Frontal cortex (tissue), 4 donors: ENCODE data around the gene NEURL1. TPM values are rescaled to one million over a fixed set of nuclear protein-coding genes. Genes with fewer than 3 reads are reported as not detected.
A peak's percentile ranks its signal among the peaks of the same experiment; 100 is the strongest.
"Not testable (repeated sequence)": the region's sequence is repeated elsewhere in the genome, so short reads cannot be mapped to it uniquely, and the experiment has no call there.

Experiments
- DNase-seq, 2 donors: peaks; one replicate each; pipeline ENCODE4 v3.0.0; 2012; ENCODE audit warnings: low spot score in 2 of 2
- FAIRE-seq: peaks from 2 replicates; lab custom pipeline; 2012; peaks lifted over from hg19 to GRCh38; lab: Jason Lieb, UNC
- total RNA-seq: library from RNA; depleted of rRNA; stranded (reverse); fragments of >200 nt; gene quantifications from one replicate; pipeline ENCODE4 v1.2.3, GENCODE V29; 2014
- donor health status: control.
- donor health status: control.
- donor health status: control.

The NEURL1 gene
- total RNA-seq, 1 donor from 2014 or later, result 25.7 TPM

GRCh38 chr10:103597003-103597402, 103.5 kb downstream of the NEURL1 start:
- DNase-seq (no peak), FAIRE-seq (no peak)

- DNase-seq (peak; percentile 83 to 88), FAIRE-seq (no peak)
Observed at GRCh38 chr10:103598654-103599115, 105.2 kb downstream of the NEURL1 start.

- peak in 1 of 2 donors; percentile 53 for DNase-seq
- FAIRE-seq, result no peak
Observed at GRCh38 chr10:103599211-103599610, 105.7 kb downstream of the NEURL1 start.

GRCh38 chr10:103599907-103600306, 106.4 kb downstream of the NEURL1 start:
- FAIRE-seq, result no peak

GRCh38 chr10:103600325-103600724, 106.8 kb downstream of the NEURL1 start:
- DNase-seq (no peak), FAIRE-seq (no peak)

More at GRCh38 chr10:103599907-103600306, 106.4 kb downstream of the NEURL1 start:
- no peak for DNase-seq

GRCh38 chr10:103600956-103601569, 107.6 kb downstream of the NEURL1 start:
- no peak for DNase-seq
- FAIRE-seq, result no peak

- no peak for DNase-seq
Observed at GRCh38 chr10:103602028-103602851, 108.7 kb downstream of the NEURL1 start.

GRCh38 chr10:103602852-103603155, 109.3 kb downstream of the NEURL1 start:
- FAIRE-seq (no peak), DNase-seq (no peak)

More at GRCh38 chr10:103602028-103602851, 108.7 kb downstream of the NEURL1 start:
- FAIRE-seq, result no peak

- no peak for DNase-seq
- FAIRE-seq, result no peak
Observed at GRCh38 chr10:103603382-103603781, 109.9 kb downstream of the NEURL1 start.

- FAIRE-seq (no peak), DNase-seq (peak; percentile 71 to 77)
Observed at GRCh38 chr10:103605359-103606096, 112.0 kb downstream of the NEURL1 start.

- not testable (repeated sequence) for FAIRE-seq
Observed at GRCh38 chr10:103606097-103606438, 112.6 kb downstream of the NEURL1 start.

GRCh38 chr10:103607051-103607450, 113.5 kb downstream of the NEURL1 start:
- DNase-seq, FAIRE-seq: not testable (repeated sequence)

More at GRCh38 chr10:103606097-103606438, 112.6 kb downstream of the NEURL1 start:
- not testable (repeated sequence) for DNase-seq

GRCh38 chr10:103608056-103608455, 114.6 kb downstream of the NEURL1 start:
- not testable (repeated sequence) for FAIRE-seq, DNase-seq

GRCh38 chr10:103609231-103610082, 116.0 kb downstream of the NEURL1 start:
- no peak for DNase-seq
- FAIRE-seq, result no peak

- no peak for DNase-seq
- FAIRE-seq, result no peak
Observed at GRCh38 chr10:103610083-103610472, 116.6 kb downstream of the NEURL1 start.

GRCh38 chr10:103610921-103611511, 117.5 kb downstream of the NEURL1 start:
- FAIRE-seq (no peak), DNase-seq (no peak)

GRCh38 chr10:103612462-103613365, 119.2 kb downstream of the NEURL1 start:
- FAIRE-seq (no peak), DNase-seq (peak in 1 of 2 donors; percentile 62)

- FAIRE-seq (no peak), DNase-seq (no peak)
Observed at GRCh38 chr10:103613616-103614015, 120.1 kb downstream of the NEURL1 start.
